Stimulated activated CD4-positive, alpha-beta T cell treated with anti-CD3 and anti-CD28 coated beads, Interleukin-15, amount 100 ng/mL, for 1 hour (primary cell): ENCODE measurements around the gene ZBTB20.

Experiments
- DNase-seq, 2 donors: peaks; one replicate each; pipeline ENCODE4 v3.0.0-alpha.2; 2020; ENCODE audit warnings: low read depth in 1 of 2, low spot score in 1 of 2

The ZBTB20 gene

GRCh38 chr3:114929971-114930732 is 216.9 kb downstream of the ZBTB20 start:
- DNase-seq = no peak

- DNase-seq = no peak
Measured at GRCh38 chr3:114928989-114929640, 218.0 kb downstream of the ZBTB20 start.

GRCh38 chr3:114904633-114905032 is 242.5 kb downstream of the ZBTB20 start:
- no peak for DNase-seq

GRCh38 chr3:114903213-114903612 is 243.9 kb downstream of the ZBTB20 start:
- DNase-seq = no peak

- no peak for DNase-seq
Measured at GRCh38 chr3:114902691-114903101, 244.4 kb downstream of the ZBTB20 start.

GRCh38 chr3:114900908-114901307 is 246.2 kb downstream of the ZBTB20 start:
- no peak for DNase-seq

- no peak for DNase-seq
Measured at GRCh38 chr3:114899186-114899931, 247.7 kb downstream of the ZBTB20 start.

GRCh38 chr3:114896978-114897377 is 250.1 kb downstream of the ZBTB20 start:
- no peak for DNase-seq

- DNase-seq = no peak
Measured at GRCh38 chr3:114893361-114893760, 253.7 kb downstream of the ZBTB20 start.

- no peak for DNase-seq
Measured at GRCh38 chr3:114892880-114893279, 254.2 kb downstream of the ZBTB20 start.

GRCh38 chr3:114892131-114892879 is 254.8 kb downstream of the ZBTB20 start:
- no peak for DNase-seq

- no peak for DNase-seq
Measured at GRCh38 chr3:114887806-114888205, 259.3 kb downstream of the ZBTB20 start.

GRCh38 chr3:114886905-114887304 is 260.2 kb downstream of the ZBTB20 start:
- no peak for DNase-seq

- no peak for DNase-seq
Measured at GRCh38 chr3:114884213-114884923, 262.7 kb downstream of the ZBTB20 start.

GRCh38 chr3:114880078-114880477 is 267.0 kb downstream of the ZBTB20 start:
- no peak for DNase-seq

GRCh38 chr3:114879059-114880031 is 267.7 kb downstream of the ZBTB20 start:
- no peak for DNase-seq

- no peak for DNase-seq
Measured at GRCh38 chr3:114878114-114878839, 268.8 kb downstream of the ZBTB20 start.

- DNase-seq = no peak
Measured at GRCh38 chr3:114877378-114878113, 269.5 kb downstream of the ZBTB20 start.
